ENCODE results near the gene ESRRA. TPM values are rescaled to one million over a fixed set of nuclear protein-coding genes. Genes with fewer than 3 reads are reported as not detected.

The ESRRA gene
- total and polyA plus RNA-seq, 9 of the 15 experiments (the other 6 are each of a cell fraction or from before 2014, with no cell fraction given) = 0.27 to 89.7 (median 23.7) TPM

DNA sequence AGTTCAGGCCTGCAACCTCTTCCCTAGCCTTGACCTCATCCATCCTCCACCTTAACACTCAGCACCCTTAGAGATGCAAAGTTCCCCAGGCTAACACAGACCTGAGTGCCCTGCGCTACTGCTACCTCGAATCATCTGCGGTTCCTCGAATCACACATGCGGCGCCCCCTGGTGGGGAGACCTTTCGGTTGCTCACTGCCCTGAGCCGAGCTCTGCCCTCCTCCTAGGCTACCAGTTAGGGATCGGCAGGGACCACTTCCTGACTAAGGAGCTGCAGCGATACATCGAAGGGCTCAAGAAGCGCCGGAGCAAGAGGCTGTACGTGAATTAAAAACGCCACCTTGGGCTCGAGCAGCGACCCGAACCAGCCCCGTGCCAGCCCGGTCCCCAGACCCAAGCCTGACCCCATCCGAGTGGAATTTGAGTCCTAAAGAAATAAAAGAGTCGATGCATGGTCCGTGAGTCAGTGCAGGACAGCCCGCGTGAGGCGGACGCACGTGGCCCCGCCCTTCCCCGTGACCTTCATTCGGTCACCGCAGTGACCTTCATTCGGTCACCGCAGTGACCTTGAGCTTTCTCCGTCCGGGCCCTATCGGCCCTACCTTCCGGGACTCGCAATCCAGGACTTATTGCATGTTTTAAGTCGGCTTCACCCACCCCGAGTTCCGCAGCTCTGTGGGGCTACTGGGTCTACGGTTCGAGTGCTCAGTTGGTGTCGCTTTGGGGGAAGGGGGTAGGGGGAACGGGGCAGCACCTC, 830 bp upstream of the ESRRA start (continued):
- TF ChIP-seq, protein P1, sequence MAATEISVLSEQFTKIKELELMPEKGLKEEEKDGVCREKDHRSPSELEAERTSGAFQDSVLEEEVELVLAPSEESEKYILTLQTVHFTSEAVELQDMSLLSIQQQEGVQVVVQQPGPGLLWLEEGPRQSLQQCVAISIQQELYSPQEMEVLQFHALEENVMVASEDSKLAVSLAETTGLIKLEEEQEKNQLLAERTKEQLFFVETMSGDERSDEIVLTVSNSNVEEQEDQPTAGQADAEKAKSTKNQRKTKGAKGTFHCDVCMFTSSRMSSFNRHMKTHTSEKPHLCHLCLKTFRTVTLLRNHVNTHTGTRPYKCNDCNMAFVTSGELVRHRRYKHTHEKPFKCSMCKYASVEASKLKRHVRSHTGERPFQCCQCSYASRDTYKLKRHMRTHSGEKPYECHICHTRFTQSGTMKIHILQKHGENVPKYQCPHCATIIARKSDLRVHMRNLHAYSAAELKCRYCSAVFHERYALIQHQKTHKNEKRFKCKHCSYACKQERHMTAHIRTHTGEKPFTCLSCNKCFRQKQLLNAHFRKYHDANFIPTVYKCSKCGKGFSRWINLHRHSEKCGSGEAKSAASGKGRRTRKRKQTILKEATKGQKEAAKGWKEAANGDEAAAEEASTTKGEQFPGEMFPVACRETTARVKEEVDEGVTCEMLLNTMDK (IDR thresholded peaks at IDR 0.05; ENCODE audit: borderline replicate concordance, insufficient read depth, low read depth, low read length, poor library complexity, severe bottlenecking) = peak; percentile 90
- TF ChIP-seq DPF2 (IDR thresholded peaks at IDR 0.05) (peak; percentile 71; the same call in 1 of the 2 replicates), HMG20A (CRISPR knock-in tag; conservative IDR thresholded peaks at IDR 0.05) (no peak), SMAD2 (IDR thresholded peaks at IDR 0.05; ENCODE audit: low read depth, low read length) (no peak), POLR2B (IDR thresholded peaks at IDR 0.05; ENCODE audit: low read depth, partially characterized antibody) (peak; percentile 55), HINFP (tag; conservative IDR thresholded peaks at IDR 0.05; ENCODE audit: low read depth) (no peak), HNRNPL (IDR thresholded peaks at IDR 0.05; ENCODE audit: low read depth, low read length) (peak; percentile 62; the same call in 1 of the 2 replicates), ZNF778 (CRISPR knock-in tag; IDR thresholded peaks at IDR 0.05) (no peak), CHD1 (IDR thresholded peaks at IDR 0.05; ENCODE audit: low read length) (peak; percentile 58), KDM2B (CRISPR knock-in tag; IDR thresholded peaks at IDR 0.05) (no peak), LCOR (CRISPR knock-in tag; IDR thresholded peaks at IDR 0.05) (no peak), ZNF212 (CRISPR knock-in tag; IDR thresholded peaks at IDR 0.05) (no peak), SAP30 (IDR thresholded peaks at IDR 0.05; ENCODE audit: borderline replicate concordance, insufficient read depth, low read depth, low read length, poor library complexity, severe bottlenecking) (no peak), CREBBP (IDR thresholded peaks at IDR 0.05; ENCODE audit: low read depth, low read length) (no peak), SRSF9 (IDR thresholded peaks at IDR 0.05; ENCODE audit: borderline replicate concordance, low read depth, low read length) (no peak), ZBTB8A (IDR thresholded peaks at IDR 0.05; ENCODE audit: partially characterized antibody) (no peak)
- TF ChIP-seq, protein P2, sequence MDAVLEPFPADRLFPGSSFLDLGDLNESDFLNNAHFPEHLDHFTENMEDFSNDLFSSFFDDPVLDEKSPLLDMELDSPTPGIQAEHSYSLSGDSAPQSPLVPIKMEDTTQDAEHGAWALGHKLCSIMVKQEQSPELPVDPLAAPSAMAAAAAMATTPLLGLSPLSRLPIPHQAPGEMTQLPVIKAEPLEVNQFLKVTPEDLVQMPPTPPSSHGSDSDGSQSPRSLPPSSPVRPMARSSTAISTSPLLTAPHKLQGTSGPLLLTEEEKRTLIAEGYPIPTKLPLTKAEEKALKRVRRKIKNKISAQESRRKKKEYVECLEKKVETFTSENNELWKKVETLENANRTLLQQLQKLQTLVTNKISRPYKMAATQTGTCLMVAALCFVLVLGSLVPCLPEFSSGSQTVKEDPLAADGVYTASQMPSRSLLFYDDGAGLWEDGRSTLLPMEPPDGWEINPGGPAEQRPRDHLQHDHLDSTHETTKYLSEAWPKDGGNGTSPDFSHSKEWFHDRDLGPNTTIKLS (IDR thresholded peaks at IDR 0.05; ENCODE audit: borderline replicate concordance, low read depth) = no peak; the same call in 1 of the 2 replicates
- TF ChIP-seq, protein P3, sequence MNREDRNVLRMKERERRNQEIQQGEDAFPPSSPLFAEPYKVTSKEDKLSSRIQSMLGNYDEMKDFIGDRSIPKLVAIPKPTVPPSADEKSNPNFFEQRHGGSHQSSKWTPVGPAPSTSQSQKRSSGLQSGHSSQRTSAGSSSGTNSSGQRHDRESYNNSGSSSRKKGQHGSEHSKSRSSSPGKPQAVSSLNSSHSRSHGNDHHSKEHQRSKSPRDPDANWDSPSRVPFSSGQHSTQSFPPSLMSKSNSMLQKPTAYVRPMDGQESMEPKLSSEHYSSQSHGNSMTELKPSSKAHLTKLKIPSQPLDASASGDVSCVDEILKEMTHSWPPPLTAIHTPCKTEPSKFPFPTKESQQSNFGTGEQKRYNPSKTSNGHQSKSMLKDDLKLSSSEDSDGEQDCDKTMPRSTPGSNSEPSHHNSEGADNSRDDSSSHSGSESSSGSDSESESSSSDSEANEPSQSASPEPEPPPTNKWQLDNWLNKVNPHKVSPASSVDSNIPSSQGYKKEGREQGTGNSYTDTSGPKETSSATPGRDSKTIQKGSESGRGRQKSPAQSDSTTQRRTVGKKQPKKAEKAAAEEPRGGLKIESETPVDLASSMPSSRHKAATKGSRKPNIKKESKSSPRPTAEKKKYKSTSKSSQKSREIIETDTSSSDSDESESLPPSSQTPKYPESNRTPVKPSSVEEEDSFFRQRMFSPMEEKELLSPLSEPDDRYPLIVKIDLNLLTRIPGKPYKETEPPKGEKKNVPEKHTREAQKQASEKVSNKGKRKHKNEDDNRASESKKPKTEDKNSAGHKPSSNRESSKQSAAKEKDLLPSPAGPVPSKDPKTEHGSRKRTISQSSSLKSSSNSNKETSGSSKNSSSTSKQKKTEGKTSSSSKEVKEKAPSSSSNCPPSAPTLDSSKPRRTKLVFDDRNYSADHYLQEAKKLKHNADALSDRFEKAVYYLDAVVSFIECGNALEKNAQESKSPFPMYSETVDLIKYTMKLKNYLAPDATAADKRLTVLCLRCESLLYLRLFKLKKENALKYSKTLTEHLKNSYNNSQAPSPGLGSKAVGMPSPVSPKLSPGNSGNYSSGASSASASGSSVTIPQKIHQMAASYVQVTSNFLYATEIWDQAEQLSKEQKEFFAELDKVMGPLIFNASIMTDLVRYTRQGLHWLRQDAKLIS (CRISPR knock-in tag; IDR thresholded peaks at IDR 0.05) = no peak
